H1 (cell line): ENCODE measurements around the gene CISTR. TPM values are rescaled to one million over a fixed set of nuclear protein-coding genes. Genes with fewer than 3 reads are reported as not detected.
A peak's percentile ranks its signal among the peaks of the same experiment; 100 is the strongest.

Experiments
- CHD7 ChIP-seq: fragments of 300-600 bp; sonication (generic); IDR thresholded peaks from 2 replicates; pipeline ENCODE4 v1.7.1; 2012; ENCODE audit warnings: low read length, moderate library complexity, mild to moderate bottlenecking, inconsistent platforms; ENCODE audit not compliant: insufficient replicate concordance
- EP300 ChIP-seq, 2 experiments: IDR thresholded peaks; 1 replicate in 1 of 2; 2 replicates in 1 of 2; pipeline ENCODE4 v1.6.1; 2011 to 2012; ENCODE audit warnings: low read depth in 2 of 2, low read length in 2 of 2, mild to moderate bottlenecking in 2 of 2, borderline replicate concordance in 1 of 2, inconsistent platforms in 1 of 2, moderate library complexity in 1 of 2
- GTF2F1 ChIP-seq: IDR thresholded peaks from 2 replicates; pipeline ENCODE4 v1.6.1; 2012; ENCODE audit warnings: low read depth, low read length, improper control_type of control experiment, borderline replicate concordance
- KDM5A ChIP-seq: fragments of 200-600 bp; IDR thresholded peaks from 2 replicates; pipeline ENCODE4 v1.7.1; 2012; ENCODE audit warnings: mild to moderate bottlenecking, low read length, inconsistent platforms, mixed read lengths
- RFX5 ChIP-seq: IDR thresholded peaks from 2 replicates; pipeline ENCODE4 v1.6.1; 2011; ENCODE audit warnings: low read depth, low read length, improper control_type of control experiment, borderline replicate concordance
- RNF2 ChIP-seq: fragments of 200-900, 300-1000 bp; sonication (generic); IDR thresholded peaks from 2 replicates; pipeline ENCODE4 v1.7.1; 2016; ENCODE audit warnings: borderline replicate concordance, low read depth, mild to moderate bottlenecking, antibody characterized with exemption, low read length; ENCODE audit not compliant: poor library complexity, severe bottlenecking; ENCODE audit errors: missing control alignments
- SUZ12 ChIP-seq: fragments of 200-600 bp; sonication (generic); IDR thresholded peaks from 2 replicates; pipeline ENCODE4 v1.6.1; 2012; ENCODE audit warnings: mild to moderate bottlenecking, inconsistent platforms, low read length, moderate library complexity, mixed read lengths
- polyA plus RNA-seq, 7 experiments: library from polyadenylated mRNA; depleted of rRNA in 3 of 7; stranded (reverse) in 5 of 7; unstranded in 2 of 7; fragments of >200 nt in 5 of 7; fragments of 200-250 nt in 2 of 7; gene quantifications; 1 replicate in 5 of 7; 2 replicates in 1 of 7; 4 replicates in 1 of 7; pipeline versions ENCODE4 v1.2.1 to v1.2.3, GENCODE V29; 2011 to 2013; ENCODE audit warnings: missing spikeins in 2 of 7, mixed read lengths in 2 of 7
- total RNA-seq: library from RNA; stranded (reverse); fragmentation: NEBNext Ultra II Directional; extraction: Animal tissue kit (Norgen Biotek cat#: 25700); gene quantifications from 2 replicates; pipeline ENCODE4 v1.2.1, GENCODE V29; 2021
- TF ChIP-seq, protein P1 (sequence below): IDR thresholded peaks from 2 replicates; pipeline ENCODE4 v1.6.1; 2012; ENCODE audit warnings: inconsistent platforms

CISTR gene
- total and polyA plus RNA-seq, 2 of the 8 experiments (the other 6 are each of a cell fraction or from before 2014, with no cell fraction given), result not detected

GRCh38 chr12:53738406-53739213 lies 13.2 kb downstream of the CISTR start (continued):
- TF ChIP-seq CHD7 (no peak), EP300 (IDR thresholded peaks at IDR 0.05; ENCODE audit: borderline replicate concordance in 1 of 2, low read depth in 2 of 2, low read length in 2 of 2) (no peak), KDM5A (no peak), RFX5 (no peak), GTF2F1 (no peak), RNF2 (peak; percentile 42), SUZ12 (peak; percentile 44)
- TF ChIP-seq, protein P1, sequence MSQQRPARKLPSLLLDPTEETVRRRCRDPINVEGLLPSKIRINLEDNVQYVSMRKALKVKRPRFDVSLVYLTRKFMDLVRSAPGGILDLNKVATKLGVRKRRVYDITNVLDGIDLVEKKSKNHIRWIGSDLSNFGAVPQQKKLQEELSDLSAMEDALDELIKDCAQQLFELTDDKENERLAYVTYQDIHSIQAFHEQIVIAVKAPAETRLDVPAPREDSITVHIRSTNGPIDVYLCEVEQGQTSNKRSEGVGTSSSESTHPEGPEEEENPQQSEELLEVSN, result peak; percentile 76
